Posterior vena cava (tissue), 2 donors: Measurements from ENCODE around the gene HACD1. TPM values are rescaled to one million over a fixed set of nuclear protein-coding genes. Genes with fewer than 3 reads are reported as not detected.
"Not testable (repeated sequence)": the region's sequence is repeated elsewhere in the genome, so short reads cannot be mapped to it uniquely, and the experiment has no call there.

Experiments used
- DNase-seq: peaks from one replicate; pipeline ENCODE4 v3.0.0-alpha.2; 2020; ENCODE audit warnings: low spot score
- intact Hi-C, 2 donors: fragments of 100-400 bp; cut with DNase I; formaldehyde crosslinking; loops; one replicate each; pipeline versions ENCODE4 v1.14.1 to v1.14.2; 2022 to 2023
- total RNA-seq, 2 donors: library from RNA; stranded (reverse); fragmentation: NEBNext Ultra II Directional; extraction: Animal tissue kit (Norgen Biotek cat#: 25700); gene quantifications; one replicate each; pipeline ENCODE4 v1.2.1, GENCODE V29; 2021
- donor health status: DM: yes; HTN: yes; CAD: no.
- donor health status: DM: yes; HTN: yes; CAD: no.

Gene HACD1
- total RNA-seq, 2 donors from 2014 or later = 51.3 to 83.0 TPM

- no peak for DNase-seq
- intact Hi-C loops = no loop called here
Observed at GRCh38 chr10:17590969-17591645, 26.1 kb downstream of the HACD1 start.

DNA sequence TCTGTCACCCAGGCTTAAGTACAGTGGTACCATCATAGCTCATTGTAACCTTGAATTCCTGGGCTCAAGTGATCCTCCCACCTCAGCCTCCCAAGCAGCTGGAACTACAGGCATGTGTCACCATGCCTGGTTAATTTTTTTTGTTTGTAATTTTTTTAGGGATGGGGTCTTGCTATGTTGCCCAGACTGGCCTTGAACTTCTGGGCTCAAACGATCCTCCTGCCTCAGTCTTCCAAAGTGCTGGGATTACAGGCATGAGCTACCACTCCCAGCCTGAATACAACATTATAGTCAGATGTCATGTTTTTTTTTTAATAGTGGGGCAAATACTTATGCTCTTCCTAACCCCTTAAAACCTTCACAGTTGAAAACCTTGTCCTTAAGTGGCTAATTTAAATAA, 27.9 kb downstream of the HACD1 start:
- DNase-seq, intact Hi-C loops: not testable (repeated sequence)

DNA sequence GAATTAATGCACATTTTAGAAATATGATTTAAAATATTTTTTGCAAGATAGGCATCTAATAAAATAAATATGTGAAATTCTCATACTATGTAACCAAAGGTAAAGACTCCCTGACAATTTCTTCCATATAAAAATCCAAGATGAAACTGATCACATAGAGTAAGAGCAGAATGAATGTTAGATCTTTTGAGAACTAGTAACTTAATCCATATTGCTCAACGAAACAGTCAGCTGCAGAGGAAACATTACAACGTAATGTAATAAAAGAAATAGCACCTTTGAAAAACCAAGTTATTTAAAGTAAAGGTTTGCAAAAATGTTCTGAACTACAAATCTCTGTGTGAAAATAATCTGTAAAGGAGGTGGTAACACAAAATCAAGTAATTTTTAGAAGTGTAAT, 28.8 kb downstream of the HACD1 start:
- no peak for DNase-seq
- intact Hi-C loops = no loop called here

DNA sequence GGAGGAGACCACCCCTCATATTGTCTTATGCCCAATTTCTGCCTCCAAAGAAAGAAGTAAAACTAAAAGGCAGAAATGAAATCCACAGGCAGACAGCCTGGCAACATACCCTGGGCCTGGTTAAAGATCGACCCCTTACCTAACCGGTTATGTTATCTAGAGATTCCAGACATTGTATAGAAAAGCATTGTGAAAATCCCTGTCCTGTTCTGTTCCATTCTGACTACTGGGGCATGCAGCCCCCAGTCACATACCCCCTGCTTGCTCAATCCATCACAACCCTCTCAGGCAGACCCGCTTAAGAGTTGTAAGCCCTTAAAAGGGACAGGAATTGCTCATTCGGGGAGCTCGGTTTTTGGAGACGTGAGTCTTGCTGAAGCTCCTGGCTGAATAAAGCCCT, 29.9 kb downstream of the HACD1 start:
- intact Hi-C loops, DNase-seq: not testable (repeated sequence)

- no peak for DNase-seq
- intact Hi-C loops = no loop called here
Observed at GRCh38 chr10:17586821-17587234, 30.3 kb downstream of the HACD1 start.

GRCh38 chr10:17585016-17585415, 32.2 kb downstream of the HACD1 start:
- intact Hi-C loops = no loop called here
- DNase-seq = no peak

GRCh38 chr10:17580885-17581284, 36.3 kb downstream of the HACD1 start:
- DNase-seq = no peak
- intact Hi-C loops = no loop called here

GRCh38 chr10:17578603-17579002, 38.6 kb downstream of the HACD1 start:
- intact Hi-C loops = no loop called here
- DNase-seq = no peak

- no peak for DNase-seq
- intact Hi-C loops = no loop called here
Observed at GRCh38 chr10:17576768-17577167, 40.4 kb downstream of the HACD1 start.

DNA sequence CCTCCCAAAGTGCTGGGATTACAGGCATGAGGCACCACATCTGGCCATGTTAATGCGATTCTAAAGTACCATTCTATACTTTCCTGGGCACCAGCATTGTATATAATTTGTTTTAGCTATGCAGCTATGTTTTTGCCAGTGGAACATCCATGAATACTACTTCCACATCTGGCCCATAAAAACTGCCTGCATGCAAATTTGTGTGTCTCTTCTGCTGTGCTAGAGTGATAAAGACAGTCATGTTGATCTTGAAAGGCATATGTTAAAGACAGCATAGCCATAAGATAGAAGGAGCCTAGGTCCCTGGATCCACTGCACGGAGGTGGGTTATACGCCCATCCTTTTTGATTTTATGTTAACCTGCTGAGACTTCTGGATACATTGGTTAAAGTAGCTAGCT, 52.3 kb downstream of the HACD1 start:
- intact Hi-C loops = no loop called here

GRCh38 chr10:17563452-17563851, 53.7 kb downstream of the HACD1 start:
- no peak for DNase-seq
- intact Hi-C loops = no loop called here

More for the DNA sequence above, 52.3 kb downstream of the HACD1 start:
- DNase-seq = no peak

GRCh38 chr10:17562614-17563013, 54.6 kb downstream of the HACD1 start:
- intact Hi-C loops = no loop called here
- no peak for DNase-seq

DNA sequence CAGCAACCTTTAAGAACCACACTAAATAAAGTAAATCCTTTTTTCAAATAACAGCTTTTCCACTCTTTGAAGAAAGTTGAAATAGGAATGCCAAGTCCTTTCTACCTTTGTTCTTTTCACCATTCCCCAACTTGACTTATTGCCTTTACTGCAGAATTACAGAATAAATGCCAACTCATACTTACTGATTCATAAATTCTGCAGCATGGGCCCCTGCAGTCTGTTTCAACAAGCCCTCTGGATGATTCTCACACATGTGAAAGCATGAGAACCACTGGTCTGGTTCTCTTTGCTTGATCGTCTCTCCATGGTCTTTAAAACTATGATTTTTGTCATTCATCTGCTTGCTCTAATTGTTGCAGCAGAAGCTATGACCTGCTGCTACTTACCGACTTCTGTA, 56.1 kb downstream of the HACD1 start:
- DNase-seq = no peak
- intact Hi-C loops = no loop called here

DNA sequence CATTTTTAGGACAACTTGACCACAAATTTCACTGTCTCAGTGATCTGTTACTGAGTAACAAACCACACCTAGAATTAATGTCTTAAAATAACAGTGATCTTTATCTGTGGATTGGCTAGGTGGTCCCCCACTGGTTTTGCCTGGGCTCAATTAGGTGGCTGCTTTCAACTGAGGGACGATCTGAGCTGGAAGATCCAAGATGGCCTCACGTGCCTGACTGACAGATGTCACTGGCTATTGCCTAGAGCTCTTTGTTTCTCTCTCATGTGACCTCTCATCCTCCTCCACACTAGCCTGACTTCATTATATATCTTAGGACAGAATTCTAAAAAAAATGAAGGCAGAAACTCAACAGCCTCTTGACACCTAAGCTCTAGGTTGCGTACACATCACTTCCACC, 59.7 kb downstream of the HACD1 start:
- DNase-seq = no peak
- intact Hi-C loops = no loop called here

- DNase-seq = no peak
- intact Hi-C loops = no loop called here
Observed at GRCh38 chr10:17548770-17549169, 68.4 kb downstream of the HACD1 start.

DNA sequence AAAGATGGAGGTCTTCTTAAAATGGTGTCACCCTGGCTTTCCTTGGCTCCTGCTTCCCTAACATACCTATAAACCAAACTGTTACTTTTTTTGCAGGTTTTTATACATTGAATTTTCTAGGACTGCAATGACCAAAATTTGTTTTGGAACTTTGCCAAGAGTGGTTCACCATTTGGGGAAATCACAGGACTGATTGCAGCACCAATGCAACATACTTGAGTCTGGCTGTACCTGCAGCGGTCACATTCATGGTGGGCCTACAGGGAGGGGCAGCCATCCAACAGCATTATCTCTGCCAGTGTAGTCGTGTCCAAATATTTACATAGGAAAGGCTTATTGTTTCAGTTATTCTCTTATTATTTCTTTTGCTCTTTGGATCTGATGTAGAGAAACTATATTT, 69.0 kb downstream of the HACD1 start:
- DNase-seq = no peak
- intact Hi-C loops = no loop called here

DNA sequence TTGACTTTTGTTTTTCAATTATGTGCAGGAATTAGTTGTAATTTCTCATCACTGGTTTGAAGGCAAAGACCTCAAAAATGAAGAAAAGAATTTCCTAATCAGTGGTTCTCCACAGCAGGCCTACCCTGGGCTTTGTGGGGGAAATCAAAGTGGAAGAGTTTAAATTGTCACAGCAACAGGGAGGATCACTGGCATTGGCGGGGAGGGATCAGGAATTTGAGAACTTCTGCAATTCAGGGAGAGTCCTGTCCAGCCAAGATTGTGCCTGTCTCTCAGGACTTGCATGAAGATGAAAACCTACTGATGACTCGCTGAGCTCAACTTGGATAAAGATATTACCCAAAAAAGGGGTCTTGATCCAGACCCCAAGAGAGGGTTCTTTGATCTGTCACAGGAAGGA, 70.1 kb downstream of the HACD1 start:
- no peak for DNase-seq
- intact Hi-C loops = no loop called here

GRCh38 chr10:17544465-17544864, 72.7 kb downstream of the HACD1 start:
- no peak for DNase-seq
- intact Hi-C loops = no loop called here
